HG02870 (cell line): ENCODE measurements around the gene ARIH2.

Experiments used
- ATAC-seq: cut with Tn5 transposase; IDR thresholded peaks from one replicate; pipeline ENCODE4 v1.9.1; 2021; ENCODE audit warnings: mild to moderate bottlenecking, moderate library complexity; ENCODE audit not compliant: unreplicated experiment

Gene ARIH2

DNA sequence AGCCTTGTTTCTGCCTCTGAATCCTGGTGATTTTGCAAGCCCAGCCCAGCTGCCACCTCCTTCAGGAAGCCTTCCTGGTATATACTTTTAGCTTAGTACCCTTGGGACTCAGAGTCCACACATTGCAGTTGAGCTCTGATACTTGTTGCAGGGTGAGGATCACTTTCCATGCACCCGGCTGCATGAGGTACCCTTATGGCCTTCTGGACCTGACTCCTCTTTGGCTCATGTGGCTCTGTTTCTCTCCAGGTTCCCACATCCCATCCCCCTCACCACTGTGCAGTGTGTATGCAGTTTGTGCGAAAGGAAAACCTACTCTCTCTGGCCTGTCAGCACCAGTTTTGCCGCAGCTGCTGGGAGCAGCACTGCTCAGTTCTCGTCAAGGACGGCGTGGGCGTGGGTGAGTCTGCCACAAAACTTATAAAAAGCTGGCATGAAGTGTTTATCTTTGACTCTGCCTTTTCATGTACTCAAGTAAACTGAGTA is 48.3 kb downstream of the ARIH2 start:
- ATAC-seq, result no peak

- ATAC-seq, result no peak
Observed at GRCh38 chr3:48970586-48970985, 51.9 kb downstream of the ARIH2 start.

DNA sequence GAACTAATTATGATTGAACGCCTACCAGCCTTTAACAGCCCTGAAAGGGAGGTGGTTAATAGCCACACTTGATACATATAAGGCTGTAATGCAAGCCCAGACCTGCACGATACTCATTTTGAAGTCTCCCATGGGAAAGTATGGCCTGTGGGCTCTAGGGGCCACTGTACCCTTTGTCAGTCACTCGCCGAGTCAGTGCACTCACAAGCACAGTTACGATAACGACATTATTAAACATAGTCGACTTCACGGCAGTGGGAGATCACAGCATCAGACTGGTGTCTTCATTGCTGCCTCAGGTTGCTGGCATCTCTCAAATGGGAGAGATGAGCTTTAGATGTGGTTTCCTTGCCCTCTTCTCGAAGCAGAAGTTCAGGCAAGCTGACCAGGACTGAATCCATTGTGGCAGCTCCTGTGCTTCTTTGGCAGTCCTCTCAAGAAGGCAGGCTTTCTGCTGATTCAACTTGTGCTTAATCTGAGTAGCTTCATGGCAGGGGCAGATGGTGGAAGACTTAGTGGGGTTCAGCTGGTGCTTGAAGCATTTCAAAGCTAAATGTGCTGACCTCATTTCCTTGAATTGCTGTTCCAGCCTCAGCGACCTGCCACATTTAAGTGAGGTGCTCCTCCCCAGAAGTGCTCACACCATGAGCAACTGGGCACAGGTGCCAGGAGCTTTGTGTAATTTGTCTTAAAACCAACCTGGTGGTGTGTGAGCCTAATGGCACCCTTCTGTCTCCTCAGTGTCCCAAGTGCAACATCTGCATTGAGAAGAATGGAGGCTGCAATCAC is 55.6 kb downstream of the ARIH2 start:
- no peak for ATAC-seq

- no peak for ATAC-seq
Observed at GRCh38 chr3:48979451-48979850, 60.8 kb downstream of the ARIH2 start.

DNA sequence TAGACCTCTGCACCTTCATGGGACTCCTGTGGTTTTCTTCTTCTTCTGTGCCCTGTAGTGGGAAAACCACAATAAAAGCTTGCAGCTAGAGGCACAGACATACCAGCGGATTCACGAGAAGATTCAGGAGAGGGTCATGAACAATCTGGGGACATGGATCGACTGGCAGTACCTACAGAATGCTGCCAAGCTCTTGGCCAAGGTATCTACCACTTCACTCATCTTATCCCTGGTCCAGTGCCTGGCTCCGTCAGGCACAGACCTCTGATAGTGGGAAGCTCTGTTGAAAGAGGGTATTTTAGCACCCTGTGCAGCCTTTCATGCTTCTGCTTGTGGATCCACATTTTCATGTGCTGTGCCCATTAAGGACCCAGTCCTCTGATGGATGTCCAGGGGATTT is 61.7 kb downstream of the ARIH2 start:
- no peak for ATAC-seq

DNA sequence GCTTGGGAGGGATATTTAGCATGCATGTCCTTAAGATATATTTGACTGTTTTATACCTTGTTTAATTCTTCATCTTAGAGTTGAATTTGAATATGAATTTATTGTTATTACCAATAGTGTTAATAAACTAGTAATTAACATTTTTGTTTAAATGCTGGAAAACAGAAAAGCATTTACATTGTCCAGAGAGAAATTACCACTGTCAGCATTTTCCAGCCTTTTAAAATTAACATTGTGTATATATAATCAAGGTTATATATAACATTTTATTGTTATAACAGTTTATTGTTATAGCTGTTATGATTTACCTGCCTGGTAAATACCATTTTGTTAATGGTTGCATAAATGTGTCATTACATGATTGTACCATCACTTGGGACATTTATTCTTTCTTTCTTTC is 63.4 kb downstream of the ARIH2 start:
- ATAC-seq, result no peak

- no peak for ATAC-seq
Observed at GRCh38 chr3:48982686-48983085, 64.0 kb downstream of the ARIH2 start.

GRCh38 chr3:48983096-48983495 is 64.5 kb downstream of the ARIH2 start:
- ATAC-seq, result no peak

GRCh38 chr3:48984663-48985062 is 66.0 kb downstream of the ARIH2 start:
- ATAC-seq, result no peak

DNA sequence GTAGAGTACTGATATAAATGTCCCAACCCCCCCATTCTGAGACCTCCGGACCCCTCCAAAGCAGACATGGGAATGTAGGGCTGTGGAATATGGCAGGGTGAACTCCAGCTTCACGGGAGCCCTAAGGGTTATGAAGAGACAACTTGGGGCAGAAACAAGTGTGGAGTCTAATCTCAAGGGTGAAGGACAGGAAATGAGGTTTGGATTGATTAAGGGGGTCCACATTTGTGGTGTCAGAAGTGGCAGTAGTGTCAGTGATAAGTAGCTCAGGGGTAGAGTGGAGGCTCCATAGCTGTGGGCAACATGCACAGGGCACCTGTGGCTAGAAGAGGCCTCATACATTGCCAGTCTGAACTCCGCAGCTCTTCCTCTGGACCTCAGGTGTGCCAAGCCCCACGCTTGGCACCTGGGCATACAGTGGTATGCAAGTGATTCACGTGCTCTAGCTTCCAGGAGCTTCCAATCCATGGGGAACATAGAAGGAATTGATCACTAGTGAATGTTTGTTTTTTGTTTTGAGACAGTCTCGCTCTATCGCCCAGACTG is 67.3 kb downstream of the ARIH2 start:
- ATAC-seq, result no peak

DNA sequence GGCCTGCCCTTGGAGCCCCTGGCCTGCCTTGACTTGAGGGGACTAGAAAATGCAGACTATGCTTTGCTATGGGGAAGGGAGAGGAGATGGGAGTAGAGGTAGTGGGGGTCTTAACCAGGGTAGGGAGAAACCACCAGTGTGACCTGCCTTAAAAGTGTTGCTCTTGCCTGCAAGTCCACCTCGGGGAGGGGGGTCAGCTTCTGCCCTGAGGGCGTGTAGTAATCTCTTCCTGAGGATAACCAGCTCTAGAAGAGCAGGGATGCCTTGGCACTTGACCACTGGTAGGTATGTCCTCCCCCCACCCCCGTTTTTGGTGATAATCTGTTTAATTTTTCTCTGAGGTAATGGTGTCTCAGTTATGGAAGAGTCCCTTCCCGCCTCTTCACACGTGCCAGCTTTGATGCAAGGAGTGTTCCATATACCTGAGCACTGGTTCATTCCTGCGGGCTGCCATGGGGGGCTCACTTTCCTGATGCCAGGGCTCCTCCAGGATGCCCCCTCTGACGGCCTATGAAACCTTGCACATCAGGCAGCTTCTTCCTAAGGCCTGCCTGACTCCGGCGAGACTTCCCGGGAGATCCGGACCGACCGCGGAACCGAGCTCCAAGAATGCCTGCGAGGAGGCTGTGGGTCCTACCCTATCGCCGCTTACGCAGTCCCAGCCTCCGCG is 70.6 kb downstream of the ARIH2 start:
- no peak for ATAC-seq

GRCh38 chr3:48989796-48990635 is 71.4 kb downstream of the ARIH2 start, which contains the start of gene P4HTM:
P4HTM (plus strand) TSS chr3:48990241; CDS start chr3:48990257, 16 bp downstream.
- ATAC-seq, result peak; percentile 44

DNA sequence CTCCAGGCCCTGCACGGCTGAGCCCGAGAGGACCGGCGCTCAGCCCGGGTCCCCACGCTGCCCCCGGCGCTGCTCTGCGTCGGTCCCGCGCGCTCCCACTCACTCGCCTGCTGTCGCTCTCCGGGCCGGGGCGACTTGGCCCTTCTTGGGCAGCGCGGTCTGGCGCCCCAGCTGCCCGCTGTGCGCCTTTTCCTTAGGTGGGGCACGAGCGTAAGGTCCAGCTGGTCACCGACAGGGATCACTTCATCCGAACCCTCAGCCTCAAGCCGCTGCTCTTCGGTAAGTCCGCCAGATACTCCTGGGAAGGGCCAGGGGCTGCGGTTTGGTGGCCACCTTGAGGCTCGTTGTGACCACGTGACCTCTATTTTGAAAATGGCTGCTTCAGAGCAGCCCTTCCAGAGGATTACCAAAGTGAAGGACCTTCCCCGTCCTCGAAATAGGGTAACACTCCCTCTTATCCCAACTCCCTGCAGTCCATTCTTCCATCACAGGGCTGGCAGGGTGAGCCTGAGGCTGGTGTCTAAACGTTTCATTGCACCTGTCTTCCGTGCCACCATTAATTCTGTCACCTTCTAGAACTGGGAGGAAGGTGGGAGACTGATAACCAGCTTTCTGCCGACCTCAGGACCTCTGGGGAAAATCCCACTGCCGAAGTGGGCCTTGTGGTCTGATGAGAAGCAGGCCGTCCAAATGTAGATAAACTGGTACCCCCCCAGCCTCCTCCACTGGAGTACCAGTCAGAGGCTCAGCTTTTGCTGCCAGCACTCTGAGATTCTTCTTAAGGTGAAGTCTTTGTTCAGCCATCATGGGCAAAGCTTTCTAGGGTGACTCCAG is 72.2 kb downstream of the ARIH2 start:
- peak; percentile 14 for ATAC-seq

- ATAC-seq, result no peak
Observed at GRCh38 chr3:48991851-48992545, 73.4 kb downstream of the ARIH2 start.

DNA sequence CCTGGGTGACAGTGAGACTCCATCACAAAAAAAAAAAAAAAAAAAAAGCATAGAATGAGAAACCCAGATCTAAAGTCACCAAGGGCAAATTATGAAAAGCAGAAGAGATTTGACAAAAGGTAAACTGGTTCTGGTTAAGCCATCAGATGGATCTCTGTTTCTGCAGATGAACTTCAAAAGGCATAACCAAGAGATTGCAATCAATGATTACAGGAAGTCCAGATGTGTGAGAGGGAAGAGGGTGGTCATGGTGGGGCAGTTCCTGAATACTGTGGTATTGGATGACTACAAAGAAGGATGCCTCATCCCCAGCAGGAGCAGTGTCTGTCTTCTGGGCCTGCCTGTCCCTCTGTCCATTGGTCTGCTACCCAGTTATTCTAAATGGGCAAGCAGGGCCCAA is 75.2 kb downstream of the ARIH2 start:
- no peak for ATAC-seq

- ATAC-seq, result no peak
Observed at GRCh38 chr3:48996640-48997039, 78.0 kb downstream of the ARIH2 start.

GRCh38 chr3:48997102-48997635 is 78.5 kb downstream of the ARIH2 start:
- no peak for ATAC-seq

- no peak for ATAC-seq
Observed at GRCh38 chr3:48997714-48998637, 79.3 kb downstream of the ARIH2 start.
